ENCODE data around the gene ELMO3.

DNA sequence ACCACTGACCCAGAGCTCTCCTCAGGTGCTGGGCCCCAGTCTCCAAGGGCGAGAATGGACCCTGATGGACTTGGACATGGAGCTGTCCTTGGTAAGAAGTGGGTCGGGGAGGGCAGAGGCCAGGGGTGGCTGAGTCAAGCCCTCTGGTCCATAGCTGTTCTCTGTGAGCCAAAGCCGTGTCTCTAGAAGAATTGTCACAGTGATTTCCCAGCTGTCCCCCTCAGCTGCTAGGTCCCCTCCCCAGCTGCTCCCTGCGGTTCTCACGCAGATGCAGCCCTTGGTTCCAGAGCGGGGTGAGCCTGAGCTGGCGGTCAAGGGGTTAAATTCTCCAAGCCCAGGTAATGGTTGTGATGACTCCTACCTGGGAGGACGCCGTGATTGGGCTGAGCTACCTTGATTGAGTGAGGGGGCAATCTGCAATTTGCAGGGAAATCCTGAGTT, 29.9 kb upstream of the ELMO3 start:
- TF ChIP-seq, protein P1, sequence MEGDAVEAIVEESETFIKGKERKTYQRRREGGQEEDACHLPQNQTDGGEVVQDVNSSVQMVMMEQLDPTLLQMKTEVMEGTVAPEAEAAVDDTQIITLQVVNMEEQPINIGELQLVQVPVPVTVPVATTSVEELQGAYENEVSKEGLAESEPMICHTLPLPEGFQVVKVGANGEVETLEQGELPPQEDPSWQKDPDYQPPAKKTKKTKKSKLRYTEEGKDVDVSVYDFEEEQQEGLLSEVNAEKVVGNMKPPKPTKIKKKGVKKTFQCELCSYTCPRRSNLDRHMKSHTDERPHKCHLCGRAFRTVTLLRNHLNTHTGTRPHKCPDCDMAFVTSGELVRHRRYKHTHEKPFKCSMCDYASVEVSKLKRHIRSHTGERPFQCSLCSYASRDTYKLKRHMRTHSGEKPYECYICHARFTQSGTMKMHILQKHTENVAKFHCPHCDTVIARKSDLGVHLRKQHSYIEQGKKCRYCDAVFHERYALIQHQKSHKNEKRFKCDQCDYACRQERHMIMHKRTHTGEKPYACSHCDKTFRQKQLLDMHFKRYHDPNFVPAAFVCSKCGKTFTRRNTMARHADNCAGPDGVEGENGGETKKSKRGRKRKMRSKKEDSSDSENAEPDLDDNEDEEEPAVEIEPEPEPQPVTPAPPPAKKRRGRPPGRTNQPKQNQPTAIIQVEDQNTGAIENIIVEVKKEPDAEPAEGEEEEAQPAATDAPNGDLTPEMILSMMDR (IDR thresholded peaks at IDR 0.05), result no peak
- TF ChIP-seq POLR2A (IDR thresholded peaks at IDR 0.05), result no peak
- TF ChIP-seq EP300 (IDR thresholded peaks at IDR 0.05), result no peak

All from ovary (tissue), 3 donors.